GM23338 (cell line): ENCODE results near the gene BRSK2. TPM values are rescaled to one million over a fixed set of nuclear protein-coding genes. Genes with fewer than 3 reads are reported as not detected.

Experiments
- ATAC-seq: fragments of 200-7000 bp; cut with Tn5 transposase; 3 replicates; pipeline ENCODE4 v1.9.1; 2020
- DNase-seq: peaks from one replicate; pipeline ENCODE4 v3.0.0-alpha.2; 2015; ENCODE audit warnings: low spot score
- H2AFZ ChIP-seq: fragments of 200-600 bp; sonication (generic); 2 replicates; pipeline ENCODE4 v1.8.0; 2016; ENCODE audit warnings: antibody characterized with exemption, mild to moderate bottlenecking, moderate library complexity
- H3F3A ChIP-seq: fragments of 200-600 bp; sonication (generic); replicated peaks from 2 replicates; pipeline ENCODE4 v1.8.0; 2017; ENCODE audit warnings: antibody characterized with exemption, mixed run types, low read depth
- H3K27ac ChIP-seq: fragments of 200-600 bp; sonication (generic); 2 replicates; pipeline ENCODE4 v1.6.1; 2016; ENCODE audit warnings: low read depth
- H3K27me3 ChIP-seq: fragments of 200-600 bp; sonication (generic); 2 replicates; pipeline ENCODE4 v1.8.0; 2016; ENCODE audit warnings: mild to moderate bottlenecking, mixed run types, moderate library complexity; ENCODE audit not compliant: insufficient read depth
- H3K36me3 ChIP-seq: fragments of 200-600 bp; sonication (generic); 2 replicates; pipeline ENCODE4 v1.8.0; 2016; ENCODE audit warnings: mild to moderate bottlenecking; ENCODE audit not compliant: insufficient read depth
- H3K4me1 ChIP-seq: fragments of 200-600 bp; sonication (generic); 2 replicates; pipeline ENCODE4 v1.8.0; 2016; ENCODE audit warnings: mild to moderate bottlenecking, moderate library complexity; ENCODE audit not compliant: insufficient read depth
- H3K4me2 ChIP-seq: fragments of 200-600 bp; sonication (generic); 2 replicates; pipeline ENCODE4 v1.7.1; 2017; ENCODE audit warnings: mixed run types
- H3K4me3 ChIP-seq: fragments of 200-600 bp; sonication (generic); 2 replicates; pipeline ENCODE4 v1.6.1; 2016; ENCODE audit warnings: mixed run types
- H3K79me2 ChIP-seq: fragments of 200-600 bp; sonication (generic); replicated peaks from 2 replicates; pipeline ENCODE4 v1.8.0; 2017; ENCODE audit warnings: mild to moderate bottlenecking; ENCODE audit not compliant: insufficient read depth
- H3K9me2 ChIP-seq: fragments of 200-600 bp; sonication (generic); 2 replicates; pipeline ENCODE4 v1.8.0; 2017; ENCODE audit not compliant: insufficient read depth
- H4K20me1 ChIP-seq: fragments of 200-600 bp; sonication (generic); replicated peaks from 2 replicates; pipeline ENCODE4 v1.8.0; 2017; ENCODE audit warnings: mild to moderate bottlenecking; ENCODE audit not compliant: insufficient read depth
- H3K27ac Mint-ChIP-seq: 2 replicates; pipeline ENCODE4 v1.8.0; 2020; ENCODE audit warnings: inconsistent platforms, mild to moderate bottlenecking, moderate library complexity, mixed read lengths
- H3K27me3 Mint-ChIP-seq: 3 replicates; pipeline ENCODE4 v1.8.0; 2022; ENCODE audit warnings: low read depth, mild to moderate bottlenecking, moderate library complexity, mixed read lengths, inconsistent platforms; ENCODE audit not compliant: insufficient read depth, poor library complexity
- H3K36me3 Mint-ChIP-seq: 3 replicates; pipeline ENCODE4 v1.8.0; 2021; ENCODE audit warnings: low read depth, mild to moderate bottlenecking, inconsistent platforms, moderate library complexity, mixed read lengths
- H3K4me1 Mint-ChIP-seq: 3 replicates; pipeline ENCODE4 v1.8.0; 2020; ENCODE audit warnings: mild to moderate bottlenecking, inconsistent platforms, mixed read lengths
- H3K4me3 Mint-ChIP-seq: 3 replicates; pipeline ENCODE4 v1.8.0; 2021; ENCODE audit warnings: moderate library complexity, mild to moderate bottlenecking, inconsistent platforms, mixed read lengths
- H3K9me3 Mint-ChIP-seq: 3 replicates; pipeline ENCODE4 v1.8.0; 2020; ENCODE audit warnings: moderate library complexity, mild to moderate bottlenecking, inconsistent platforms, mixed read lengths
- CREB1 ChIP-seq: fragments of 250-450 bp; sonication (Bioruptor Pico); IDR thresholded peaks from 2 replicates; pipeline ENCODE4 v1.5.0; 2020; ENCODE audit warnings: low read depth, mild to moderate bottlenecking, moderate library complexity
- EZH2 ChIP-seq: fragments of 200-600 bp; sonication (generic); IDR thresholded peaks from one replicate; pipeline ENCODE4 v1.8.0; 2017; ENCODE audit warnings: antibody characterized with exemption, mild to moderate bottlenecking, low read depth; ENCODE audit not compliant: unreplicated experiment
- EZH2phosphoT487 ChIP-seq: fragments of 200-600 bp; sonication (generic); IDR thresholded peaks from one replicate; pipeline ENCODE4 v1.8.1; 2018; ENCODE audit warnings: antibody characterized with exemption; ENCODE audit not compliant: unreplicated experiment
- JUNB ChIP-seq: IDR thresholded peaks from one replicate; pipeline ENCODE4 v1.6.1; 2016; ENCODE audit warnings: antibody characterized with exemption; ENCODE audit not compliant: unreplicated experiment
- NANOG ChIP-seq: IDR thresholded peaks from 2 replicates; pipeline ENCODE4 v1.6.1; 2016; ENCODE audit warnings: antibody characterized with exemption, borderline replicate concordance
- POLR2AphosphoS5 ChIP-seq: IDR thresholded peaks from 2 replicates; pipeline ENCODE4 v1.6.1; 2016; ENCODE audit warnings: antibody characterized with exemption, low read depth
- STAT1 ChIP-seq: IDR thresholded peaks from one replicate; pipeline ENCODE4 v1.6.1; 2016; ENCODE audit warnings: antibody characterized with exemption; ENCODE audit not compliant: unreplicated experiment
- ZNF331 ChIP-seq: fragments of 250-450 bp; sonication (Bioruptor Pico); IDR thresholded peaks from 2 replicates; pipeline ENCODE4 v1.5.0; 2020; ENCODE audit warnings: low read depth, mild to moderate bottlenecking, moderate library complexity
- polyA plus RNA-seq: library from polyadenylated mRNA; unstranded; fragments of >200 nt; fragmentation: Nextera tagmentation; extraction: Ambion mirVana; gene quantifications from 2 replicates; pipeline ENCODE4 v1.2.1, GENCODE V29; 2016
- total RNA-seq: library from RNA; depleted of rRNA; stranded (reverse); fragments of >200 nt; shearing (Covaris generic); gene quantifications from 2 replicates; pipeline ENCODE4 v1.2.3, GENCODE V29; 2014
- TF ChIP-seq, protein P1 (sequence below): fragments of 250-450 bp; sonication (Bioruptor Pico); IDR thresholded peaks from 2 replicates; pipeline ENCODE4 v1.5.0; 2020; ENCODE audit warnings: mild to moderate bottlenecking, moderate library complexity
- TF ChIP-seq, protein P2 (sequence below), 2 experiments: fragments of 200-600 bp in 1 of 2; sonication (generic) in 1 of 2; conservative IDR thresholded peaks; 2 replicates each; pipeline versions ENCODE4 v1.5.1 to v1.6.1; 2016 to 2017; ENCODE audit warnings: antibody characterized with exemption in 2 of 2, low read depth in 2 of 2, mild to moderate bottlenecking in 2 of 2, moderate library complexity in 1 of 2
- TF ChIP-seq, protein P3 (sequence below): IDR thresholded peaks from one replicate; pipeline ENCODE4 v1.6.1; 2018; ENCODE audit warnings: antibody characterized with exemption; ENCODE audit not compliant: unreplicated experiment

Gene BRSK2
- total and polyA plus RNA-seq, 2 experiments from 2014 or later = 7.2 to 20.3 TPM

DNA sequence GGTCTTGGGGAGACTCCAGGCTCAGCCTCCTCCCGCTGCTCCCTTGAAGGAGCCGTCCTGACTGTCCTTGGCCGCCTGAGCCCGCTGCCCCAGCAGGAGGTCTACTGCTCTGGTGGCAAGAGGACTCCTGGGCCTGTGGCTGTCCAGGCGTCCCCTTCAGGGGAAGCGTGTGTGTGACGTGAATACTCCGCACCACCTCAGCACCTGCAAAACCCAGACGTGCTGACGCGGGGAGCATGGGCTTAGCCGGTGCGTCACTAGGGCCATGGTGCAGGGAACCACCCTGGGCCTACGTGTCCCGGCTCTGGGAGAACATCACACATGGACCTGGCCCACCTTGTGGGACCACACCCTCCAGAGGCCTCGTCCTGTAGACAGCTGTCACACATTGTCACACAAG is 30.2 kb upstream of the BRSK2 start:
- no peaks in the 10 kb centered on the region for H3F3A ChIP-seq
- no peak overlapping the region for H3K4me2 ChIP-seq
- no peaks in the 10 kb centered on the region for H3K9me2 ChIP-seq
- H3K4me3 ChIP-seq = no peak overlapping the region
- no peak overlapping the region for H3K27ac ChIP-seq
- Mint-ChIP-seq H3K27me3 (peaks cover 9% of the 10 kb centered on the region), H3K9me3 (peaks cover 32% of the 10 kb centered on the region), H3K27ac (no peak overlapping the region), H3K4me1 (peaks cover 2% of the 10 kb centered on the region; the same call in 1 of the 3 replicates), H3K36me3 (no peaks in the 10 kb centered on the region; the same call in 2 of the 3 replicates), H3K4me3 (no peak overlapping the region)
- no peaks in the 10 kb centered on the region for H3K79me2 ChIP-seq
- H3K27me3 ChIP-seq = no peaks in the 10 kb centered on the region
- ATAC-seq = no peak
- H3K36me3 ChIP-seq = no peaks in the 10 kb centered on the region
- H4K20me1 ChIP-seq = no peaks in the 10 kb centered on the region
- H2AFZ ChIP-seq = no peak overlapping the region
- DNase-seq = no peak
- H3K4me1 ChIP-seq = no peaks in the 10 kb centered on the region
- TF ChIP-seq, protein P1, sequence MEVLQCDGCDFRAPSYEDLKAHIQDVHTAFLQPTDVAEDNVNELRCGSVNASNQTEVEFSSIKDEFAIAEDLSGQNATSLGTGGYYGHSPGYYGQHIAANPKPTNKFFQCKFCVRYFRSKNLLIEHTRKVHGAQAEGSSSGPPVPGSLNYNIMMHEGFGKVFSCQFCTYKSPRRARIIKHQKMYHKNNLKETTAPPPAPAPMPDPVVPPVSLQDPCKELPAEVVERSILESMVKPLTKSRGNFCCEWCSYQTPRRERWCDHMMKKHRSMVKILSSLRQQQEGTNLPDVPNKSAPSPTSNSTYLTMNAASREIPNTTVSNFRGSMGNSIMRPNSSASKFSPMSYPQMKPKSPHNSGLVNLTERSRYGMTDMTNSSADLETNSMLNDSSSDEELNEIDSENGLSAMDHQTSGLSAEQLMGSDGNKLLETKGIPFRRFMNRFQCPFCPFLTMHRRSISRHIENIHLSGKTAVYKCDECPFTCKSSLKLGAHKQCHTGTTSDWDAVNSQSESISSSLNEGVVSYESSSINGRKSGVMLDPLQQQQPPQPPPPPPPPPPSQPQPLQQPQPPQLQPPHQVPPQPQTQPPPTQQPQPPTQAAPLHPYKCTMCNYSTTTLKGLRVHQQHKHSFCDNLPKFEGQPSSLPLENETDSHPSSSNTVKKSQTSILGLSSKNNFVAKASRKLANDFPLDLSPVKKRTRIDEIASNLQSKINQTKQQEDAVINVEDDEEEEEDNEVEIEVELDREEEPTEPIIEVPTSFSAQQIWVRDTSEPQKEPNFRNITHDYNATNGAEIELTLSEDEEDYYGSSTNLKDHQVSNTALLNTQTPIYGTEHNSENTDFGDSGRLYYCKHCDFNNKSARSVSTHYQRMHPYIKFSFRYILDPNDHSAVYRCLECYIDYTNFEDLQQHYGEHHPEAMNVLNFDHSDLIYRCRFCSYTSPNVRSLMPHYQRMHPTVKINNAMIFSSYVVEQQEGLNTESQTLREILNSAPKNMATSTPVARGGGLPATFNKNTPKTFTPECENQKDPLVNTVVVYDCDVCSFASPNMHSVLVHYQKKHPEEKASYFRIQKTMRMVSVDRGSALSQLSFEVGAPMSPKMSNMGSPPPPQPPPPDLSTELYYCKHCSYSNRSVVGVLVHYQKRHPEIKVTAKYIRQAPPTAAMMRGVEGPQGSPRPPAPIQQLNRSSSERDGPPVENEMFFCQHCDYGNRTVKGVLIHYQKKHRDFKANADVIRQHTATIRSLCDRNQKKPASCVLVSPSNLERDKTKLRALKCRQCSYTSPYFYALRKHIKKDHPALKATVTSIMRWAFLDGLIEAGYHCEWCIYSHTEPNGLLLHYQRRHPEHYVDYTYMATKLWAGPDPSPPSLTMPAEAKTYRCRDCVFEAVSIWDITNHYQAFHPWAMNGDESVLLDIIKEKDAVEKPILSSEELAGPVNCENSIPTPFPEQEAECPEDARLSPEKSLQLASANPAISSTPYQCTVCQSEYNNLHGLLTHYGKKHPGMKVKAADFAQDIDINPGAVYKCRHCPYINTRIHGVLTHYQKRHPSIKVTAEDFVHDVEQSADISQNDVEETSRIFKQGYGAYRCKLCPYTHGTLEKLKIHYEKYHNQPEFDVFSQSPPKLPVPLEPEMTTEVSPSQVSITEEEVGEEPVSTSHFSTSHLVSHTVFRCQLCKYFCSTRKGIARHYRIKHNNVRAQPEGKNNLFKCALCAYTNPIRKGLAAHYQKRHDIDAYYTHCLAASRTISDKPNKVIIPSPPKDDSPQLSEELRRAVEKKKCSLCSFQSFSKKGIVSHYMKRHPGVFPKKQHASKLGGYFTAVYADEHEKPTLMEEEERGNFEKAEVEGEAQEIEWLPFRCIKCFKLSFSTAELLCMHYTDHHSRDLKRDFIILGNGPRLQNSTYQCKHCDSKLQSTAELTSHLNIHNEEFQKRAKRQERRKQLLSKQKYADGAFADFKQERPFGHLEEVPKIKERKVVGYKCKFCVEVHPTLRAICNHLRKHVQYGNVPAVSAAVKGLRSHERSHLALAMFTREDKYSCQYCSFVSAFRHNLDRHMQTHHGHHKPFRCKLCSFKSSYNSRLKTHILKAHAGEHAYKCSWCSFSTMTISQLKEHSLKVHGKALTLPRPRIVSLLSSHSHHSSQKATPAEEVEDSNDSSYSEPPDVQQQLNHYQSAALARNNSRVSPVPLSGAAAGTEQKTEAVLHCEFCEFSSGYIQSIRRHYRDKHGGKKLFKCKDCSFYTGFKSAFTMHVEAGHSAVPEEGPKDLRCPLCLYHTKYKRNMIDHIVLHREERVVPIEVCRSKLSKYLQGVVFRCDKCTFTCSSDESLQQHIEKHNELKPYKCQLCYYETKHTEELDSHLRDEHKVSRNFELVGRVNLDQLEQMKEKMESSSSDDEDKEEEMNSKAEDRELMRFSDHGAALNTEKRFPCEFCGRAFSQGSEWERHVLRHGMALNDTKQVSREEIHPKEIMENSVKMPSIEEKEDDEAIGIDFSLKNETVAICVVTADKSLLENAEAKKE = no peak
- TF ChIP-seq STAT1 (no peak), ZNF331 (CRISPR knock-in tag) (no peak), POLR2AphosphoS5 (no peak), EZH2 (no peak), EZH2phosphoT487 (no peak), NANOG (no peak), CREB1 (CRISPR knock-in tag) (no peak), JUNB (no peak)
- TF ChIP-seq, protein P2, sequence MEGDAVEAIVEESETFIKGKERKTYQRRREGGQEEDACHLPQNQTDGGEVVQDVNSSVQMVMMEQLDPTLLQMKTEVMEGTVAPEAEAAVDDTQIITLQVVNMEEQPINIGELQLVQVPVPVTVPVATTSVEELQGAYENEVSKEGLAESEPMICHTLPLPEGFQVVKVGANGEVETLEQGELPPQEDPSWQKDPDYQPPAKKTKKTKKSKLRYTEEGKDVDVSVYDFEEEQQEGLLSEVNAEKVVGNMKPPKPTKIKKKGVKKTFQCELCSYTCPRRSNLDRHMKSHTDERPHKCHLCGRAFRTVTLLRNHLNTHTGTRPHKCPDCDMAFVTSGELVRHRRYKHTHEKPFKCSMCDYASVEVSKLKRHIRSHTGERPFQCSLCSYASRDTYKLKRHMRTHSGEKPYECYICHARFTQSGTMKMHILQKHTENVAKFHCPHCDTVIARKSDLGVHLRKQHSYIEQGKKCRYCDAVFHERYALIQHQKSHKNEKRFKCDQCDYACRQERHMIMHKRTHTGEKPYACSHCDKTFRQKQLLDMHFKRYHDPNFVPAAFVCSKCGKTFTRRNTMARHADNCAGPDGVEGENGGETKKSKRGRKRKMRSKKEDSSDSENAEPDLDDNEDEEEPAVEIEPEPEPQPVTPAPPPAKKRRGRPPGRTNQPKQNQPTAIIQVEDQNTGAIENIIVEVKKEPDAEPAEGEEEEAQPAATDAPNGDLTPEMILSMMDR (conservative IDR thresholded peaks at IDR 0.05; ENCODE audit: low read depth in 2 of 2) = no peak
- TF ChIP-seq, protein P3, sequence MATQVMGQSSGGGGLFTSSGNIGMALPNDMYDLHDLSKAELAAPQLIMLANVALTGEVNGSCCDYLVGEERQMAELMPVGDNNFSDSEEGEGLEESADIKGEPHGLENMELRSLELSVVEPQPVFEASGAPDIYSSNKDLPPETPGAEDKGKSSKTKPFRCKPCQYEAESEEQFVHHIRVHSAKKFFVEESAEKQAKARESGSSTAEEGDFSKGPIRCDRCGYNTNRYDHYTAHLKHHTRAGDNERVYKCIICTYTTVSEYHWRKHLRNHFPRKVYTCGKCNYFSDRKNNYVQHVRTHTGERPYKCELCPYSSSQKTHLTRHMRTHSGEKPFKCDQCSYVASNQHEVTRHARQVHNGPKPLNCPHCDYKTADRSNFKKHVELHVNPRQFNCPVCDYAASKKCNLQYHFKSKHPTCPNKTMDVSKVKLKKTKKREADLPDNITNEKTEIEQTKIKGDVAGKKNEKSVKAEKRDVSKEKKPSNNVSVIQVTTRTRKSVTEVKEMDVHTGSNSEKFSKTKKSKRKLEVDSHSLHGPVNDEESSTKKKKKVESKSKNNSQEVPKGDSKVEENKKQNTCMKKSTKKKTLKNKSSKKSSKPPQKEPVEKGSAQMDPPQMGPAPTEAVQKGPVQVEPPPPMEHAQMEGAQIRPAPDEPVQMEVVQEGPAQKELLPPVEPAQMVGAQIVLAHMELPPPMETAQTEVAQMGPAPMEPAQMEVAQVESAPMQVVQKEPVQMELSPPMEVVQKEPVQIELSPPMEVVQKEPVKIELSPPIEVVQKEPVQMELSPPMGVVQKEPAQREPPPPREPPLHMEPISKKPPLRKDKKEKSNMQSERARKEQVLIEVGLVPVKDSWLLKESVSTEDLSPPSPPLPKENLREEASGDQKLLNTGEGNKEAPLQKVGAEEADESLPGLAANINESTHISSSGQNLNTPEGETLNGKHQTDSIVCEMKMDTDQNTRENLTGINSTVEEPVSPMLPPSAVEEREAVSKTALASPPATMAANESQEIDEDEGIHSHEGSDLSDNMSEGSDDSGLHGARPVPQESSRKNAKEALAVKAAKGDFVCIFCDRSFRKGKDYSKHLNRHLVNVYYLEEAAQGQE = no peak
